Measurements from ENCODE around the gene SH3BP1. TPM values are rescaled to one million over a fixed set of nuclear protein-coding genes. Genes with fewer than 3 reads are reported as not detected.

The SH3BP1 gene
- total and polyA plus RNA-seq, 2 donors (not counting 1 experiment from before 2014, with no cell fraction given) = 2.9 to 3.1 TPM

- no peaks in the 10 kb centered on the region for H3K9me3 ChIP-seq (ENCODE audit: control insufficient read depth, insufficient read depth, low read depth, low read length)
- H3K9ac ChIP-seq (ENCODE audit: insufficient read depth, low read length) = no peak overlapping the region
- TF ChIP-seq CTCF (conservative IDR thresholded peaks at IDR 0.05 in 1 of 2, IDR thresholded peaks at IDR 0.05 in 1 of 2; ENCODE audit: low read depth in 1 of 2, low read length in 2 of 2) (no peak), EZH2 (IDR thresholded peaks at IDR 0.05; ENCODE audit: low read length, missing control alignments) (no peak)
- no peak overlapping the region for H2AFZ ChIP-seq (ENCODE audit: low read length)
- peaks cover 3% of the 10 kb centered on the region for H3K36me3 ChIP-seq (ENCODE audit: control insufficient read depth, insufficient read depth, low read length)
- no peaks in the 10 kb centered on the region for H3K79me2 ChIP-seq (ENCODE audit: control insufficient read depth, insufficient read depth, low read length)
- peak overlapping the region; percentile 13 for H3K4me2 ChIP-seq (ENCODE audit: extremely low read depth, insufficient read depth, low read length)
- no peaks in the 10 kb centered on the region for H4K20me1 ChIP-seq (ENCODE audit: control insufficient read depth, extremely low read depth, insufficient read depth, low read length)
- no peak for DNase-seq (ENCODE audit: low read depth in 2 of 2)
- H3K4me3 ChIP-seq (replicated peaks in 1 of 4; ENCODE audit: control extremely low read depth in 1 of 4, insufficient read depth in 1 of 4, low read depth in 3 of 4, low read length in 4 of 4) = peak overlapping the region in 2 of 4 experiments; percentile 42 to 64
- no peak overlapping the region for H3K27ac ChIP-seq (ENCODE audit: insufficient read depth, low read length)
- H3K27me3 ChIP-seq (ENCODE audit: control insufficient read depth, insufficient read depth, low read length) = no peaks in the 10 kb centered on the region
- H3K4me1 ChIP-seq (ENCODE audit: control insufficient read depth, extremely low read depth, insufficient read depth, low read length) = peaks cover 36% of the 10 kb centered on the region
Observed at GRCh38 chr22:37638391-37639069, 939 bp upstream of the SH3BP1 start.

GRCh38 chr22:37639771-37640590 is 512 bp downstream of the SH3BP1 start:
- Histone ChIP-seq H3K27me3 (ENCODE audit: control insufficient read depth, insufficient read depth, low read length) (no peaks in the 10 kb centered on the region), H4K20me1 (ENCODE audit: control insufficient read depth, extremely low read depth, insufficient read depth, low read length) (no peaks in the 10 kb centered on the region), H3K4me2 (ENCODE audit: extremely low read depth, insufficient read depth, low read length) (peak overlapping the region; percentile 82), H3K4me1 (ENCODE audit: control insufficient read depth, extremely low read depth, insufficient read depth, low read length) (peaks cover 22% of the 10 kb centered on the region), H3K79me2 (ENCODE audit: control insufficient read depth, insufficient read depth, low read length) (no peaks in the 10 kb centered on the region), H3K9me3 (ENCODE audit: control insufficient read depth, insufficient read depth, low read depth, low read length) (no peaks in the 10 kb centered on the region), H3K36me3 (ENCODE audit: control insufficient read depth, insufficient read depth, low read length) (peaks cover 4% of the 10 kb centered on the region), H3K4me3 (replicated peaks in 1 of 4; ENCODE audit: control extremely low read depth in 1 of 4, insufficient read depth in 1 of 4, low read depth in 3 of 4, low read length in 4 of 4) (peak overlapping the region; percentile 55 to 64 (median 56)), H3K9ac (ENCODE audit: insufficient read depth, low read length) (peak overlapping the region; percentile 30), H3K27ac (ENCODE audit: insufficient read depth, low read length) (no peak overlapping the region), H2AFZ (ENCODE audit: low read length) (no peak overlapping the region)
- DNase-seq (ENCODE audit: low read depth in 2 of 2) = no peak
- TF ChIP-seq CTCF (conservative IDR thresholded peaks at IDR 0.05 in 1 of 2, IDR thresholded peaks at IDR 0.05 in 1 of 2; ENCODE audit: low read depth in 1 of 2, low read length in 2 of 2) (no peak), EZH2 (IDR thresholded peaks at IDR 0.05; ENCODE audit: low read length, missing control alignments) (no peak)
